ENCODE measurements around the gene NOVA2. TPM values are rescaled to one million over a fixed set of nuclear protein-coding genes. Genes with fewer than 3 reads are reported as not detected.
A peak's percentile ranks its signal among the peaks of the same experiment; 100 is the strongest.

The NOVA2 gene
- total and polyA plus RNA-seq, 9 of the 15 experiments (the other 6 are each of a cell fraction or from before 2014, with no cell fraction given) = not detected

GRCh38 chr19:45902651-45903625, 70.7 kb downstream of the NOVA2 start (continued):
- no peak for TF ChIP-seq SNIP1 (IDR thresholded peaks at IDR 0.05; ENCODE audit: low read depth)
- peak; percentile 56 for TF ChIP-seq FIP1L1 (IDR thresholded peaks at IDR 0.05; ENCODE audit: low read depth, low read length, poor library complexity, severe bottlenecking)
- TF ChIP-seq GTF2F1 (IDR thresholded peaks at IDR 0.05; ENCODE audit: low read depth, low read length) = no peak
- TF ChIP-seq, protein P1, sequence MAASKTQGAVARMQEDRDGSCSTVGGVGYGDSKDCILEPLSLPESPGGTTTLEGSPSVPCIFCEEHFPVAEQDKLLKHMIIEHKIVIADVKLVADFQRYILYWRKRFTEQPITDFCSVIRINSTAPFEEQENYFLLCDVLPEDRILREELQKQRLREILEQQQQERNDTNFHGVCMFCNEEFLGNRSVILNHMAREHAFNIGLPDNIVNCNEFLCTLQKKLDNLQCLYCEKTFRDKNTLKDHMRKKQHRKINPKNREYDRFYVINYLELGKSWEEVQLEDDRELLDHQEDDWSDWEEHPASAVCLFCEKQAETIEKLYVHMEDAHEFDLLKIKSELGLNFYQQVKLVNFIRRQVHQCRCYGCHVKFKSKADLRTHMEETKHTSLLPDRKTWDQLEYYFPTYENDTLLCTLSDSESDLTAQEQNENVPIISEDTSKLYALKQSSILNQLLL (CRISPR knock-in tag; IDR thresholded peaks at IDR 0.05; ENCODE audit: borderline replicate concordance) = no peak
- TF ChIP-seq ZNF764 (CRISPR knock-in tag; IDR thresholded peaks at IDR 0.05; ENCODE audit: low read depth) = no peak
- TF ChIP-seq, protein P2, sequence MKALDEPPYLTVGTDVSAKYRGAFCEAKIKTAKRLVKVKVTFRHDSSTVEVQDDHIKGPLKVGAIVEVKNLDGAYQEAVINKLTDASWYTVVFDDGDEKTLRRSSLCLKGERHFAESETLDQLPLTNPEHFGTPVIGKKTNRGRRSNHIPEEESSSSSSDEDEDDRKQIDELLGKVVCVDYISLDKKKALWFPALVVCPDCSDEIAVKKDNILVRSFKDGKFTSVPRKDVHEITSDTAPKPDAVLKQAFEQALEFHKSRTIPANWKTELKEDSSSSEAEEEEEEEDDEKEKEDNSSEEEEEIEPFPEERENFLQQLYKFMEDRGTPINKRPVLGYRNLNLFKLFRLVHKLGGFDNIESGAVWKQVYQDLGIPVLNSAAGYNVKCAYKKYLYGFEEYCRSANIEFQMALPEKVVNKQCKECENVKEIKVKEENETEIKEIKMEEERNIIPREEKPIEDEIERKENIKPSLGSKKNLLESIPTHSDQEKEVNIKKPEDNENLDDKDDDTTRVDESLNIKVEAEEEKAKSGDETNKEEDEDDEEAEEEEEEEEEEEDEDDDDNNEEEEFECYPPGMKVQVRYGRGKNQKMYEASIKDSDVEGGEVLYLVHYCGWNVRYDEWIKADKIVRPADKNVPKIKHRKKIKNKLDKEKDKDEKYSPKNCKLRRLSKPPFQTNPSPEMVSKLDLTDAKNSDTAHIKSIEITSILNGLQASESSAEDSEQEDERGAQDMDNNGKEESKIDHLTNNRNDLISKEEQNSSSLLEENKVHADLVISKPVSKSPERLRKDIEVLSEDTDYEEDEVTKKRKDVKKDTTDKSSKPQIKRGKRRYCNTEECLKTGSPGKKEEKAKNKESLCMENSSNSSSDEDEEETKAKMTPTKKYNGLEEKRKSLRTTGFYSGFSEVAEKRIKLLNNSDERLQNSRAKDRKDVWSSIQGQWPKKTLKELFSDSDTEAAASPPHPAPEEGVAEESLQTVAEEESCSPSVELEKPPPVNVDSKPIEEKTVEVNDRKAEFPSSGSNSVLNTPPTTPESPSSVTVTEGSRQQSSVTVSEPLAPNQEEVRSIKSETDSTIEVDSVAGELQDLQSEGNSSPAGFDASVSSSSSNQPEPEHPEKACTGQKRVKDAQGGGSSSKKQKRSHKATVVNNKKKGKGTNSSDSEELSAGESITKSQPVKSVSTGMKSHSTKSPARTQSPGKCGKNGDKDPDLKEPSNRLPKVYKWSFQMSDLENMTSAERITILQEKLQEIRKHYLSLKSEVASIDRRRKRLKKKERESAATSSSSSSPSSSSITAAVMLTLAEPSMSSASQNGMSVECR (CRISPR knock-in tag; IDR thresholded peaks at IDR 0.05) = peak; percentile 53; the same call in 1 of the 2 replicates
- peak; percentile 73 for TF ChIP-seq ZEB2 (IDR thresholded peaks at IDR 0.05)
- TF ChIP-seq, protein P3, sequence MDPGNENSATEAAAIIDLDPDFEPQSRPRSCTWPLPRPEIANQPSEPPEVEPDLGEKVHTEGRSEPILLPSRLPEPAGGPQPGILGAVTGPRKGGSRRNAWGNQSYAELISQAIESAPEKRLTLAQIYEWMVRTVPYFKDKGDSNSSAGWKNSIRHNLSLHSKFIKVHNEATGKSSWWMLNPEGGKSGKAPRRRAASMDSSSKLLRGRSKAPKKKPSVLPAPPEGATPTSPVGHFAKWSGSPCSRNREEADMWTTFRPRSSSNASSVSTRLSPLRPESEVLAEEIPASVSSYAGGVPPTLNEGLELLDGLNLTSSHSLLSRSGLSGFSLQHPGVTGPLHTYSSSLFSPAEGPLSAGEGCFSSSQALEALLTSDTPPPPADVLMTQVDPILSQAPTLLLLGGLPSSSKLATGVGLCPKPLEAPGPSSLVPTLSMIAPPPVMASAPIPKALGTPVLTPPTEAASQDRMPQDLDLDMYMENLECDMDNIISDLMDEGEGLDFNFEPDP (CRISPR knock-in tag; IDR thresholded peaks at IDR 0.05) = 0 out of 2 replicates have a peak, but pooled peaks have one; percentile 16
- peak; percentile 58; the same call in 1 of the 2 replicates for TF ChIP-seq HIVEP1 (CRISPR knock-in tag; IDR thresholded peaks at IDR 0.05)
